NCI-H2227 (cell line): Measurements from ENCODE around the gene AFF2.
"Not testable (repeated sequence)": the region's sequence is repeated elsewhere in the genome, so short reads cannot be mapped to it uniquely, and the experiment has no call there.

Source experiments
- DNase-seq: peaks from one replicate; lab custom pipeline; 2025; ENCODE audit not compliant: unreplicated experiment; lab: John Stamatoyannopoulos, UW

Gene AFF2

DNA sequence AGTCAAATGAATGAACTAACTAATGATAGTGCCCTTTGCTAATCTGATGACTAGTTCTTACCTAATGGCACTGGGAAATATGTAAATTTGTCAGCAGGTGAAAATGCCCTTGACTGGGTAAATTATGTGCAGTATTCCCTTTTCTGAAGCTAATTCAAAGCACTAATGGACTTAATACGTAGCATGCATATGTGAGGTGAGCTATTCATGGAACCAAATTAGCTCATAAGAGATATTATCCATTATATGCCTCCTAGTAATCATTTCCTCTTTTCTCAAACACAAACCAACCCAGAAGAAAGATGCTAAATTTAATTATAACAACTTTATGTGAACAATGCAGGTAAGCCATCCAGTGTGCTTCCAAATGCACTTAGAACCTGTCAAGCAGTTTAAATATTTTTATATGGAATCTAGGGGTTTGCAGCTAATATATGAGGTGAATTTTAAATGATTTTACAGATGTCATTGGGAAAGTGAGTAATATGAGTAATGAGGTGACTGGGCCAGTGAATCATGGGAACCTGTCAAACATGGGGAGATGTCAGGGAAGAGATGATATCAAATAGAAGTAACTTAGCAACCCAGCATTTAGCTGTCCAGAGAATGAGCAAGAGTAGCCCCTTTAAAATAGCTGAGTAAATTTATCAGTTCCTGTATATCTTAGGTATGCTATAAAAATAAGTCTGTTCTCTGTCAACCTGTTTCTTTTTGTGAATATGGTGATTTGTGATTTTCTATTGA, 315.0 kb downstream of the AFF2 start:
- no peak for DNase-seq

DNA sequence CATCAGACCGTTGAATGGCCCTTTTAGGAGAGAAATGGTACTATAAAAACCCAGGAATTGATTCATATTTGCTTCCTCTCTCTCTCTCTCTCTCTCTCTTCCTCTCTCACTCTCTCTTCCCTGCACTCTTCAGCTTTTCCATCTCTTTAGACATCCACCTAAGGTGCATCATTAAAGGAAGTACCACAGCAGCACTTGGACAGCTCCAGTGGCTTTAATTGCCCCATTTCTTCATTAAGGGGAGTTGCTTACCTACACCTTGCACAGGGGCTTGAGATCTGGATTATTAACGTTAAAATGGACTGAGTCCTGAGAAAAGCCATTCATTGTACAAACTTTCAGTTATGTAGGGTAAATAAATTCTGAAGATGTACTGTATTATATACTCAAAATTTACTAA, 323.6 kb downstream of the AFF2 start:
- no peak for DNase-seq

DNA sequence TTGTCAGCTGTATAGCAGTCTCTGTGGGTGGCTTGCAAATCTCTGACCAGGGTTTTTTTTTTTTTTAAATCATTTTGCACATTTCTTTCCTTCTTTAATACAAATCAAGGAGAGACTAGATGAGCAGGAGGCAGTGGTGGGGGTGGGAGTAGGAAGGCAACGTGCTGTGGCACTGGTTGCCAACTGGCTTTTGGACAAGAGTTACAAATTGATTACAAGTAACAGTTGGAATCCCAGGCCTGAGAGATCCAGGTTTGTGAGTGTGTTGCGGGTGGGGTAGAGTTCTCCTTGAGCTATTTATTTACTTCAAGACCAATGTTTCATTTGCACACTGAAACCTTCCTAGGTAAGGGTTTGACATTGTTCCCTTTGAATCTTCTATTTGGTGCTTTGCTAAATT, 325.3 kb downstream of the AFF2 start:
- DNase-seq = no peak

DNA sequence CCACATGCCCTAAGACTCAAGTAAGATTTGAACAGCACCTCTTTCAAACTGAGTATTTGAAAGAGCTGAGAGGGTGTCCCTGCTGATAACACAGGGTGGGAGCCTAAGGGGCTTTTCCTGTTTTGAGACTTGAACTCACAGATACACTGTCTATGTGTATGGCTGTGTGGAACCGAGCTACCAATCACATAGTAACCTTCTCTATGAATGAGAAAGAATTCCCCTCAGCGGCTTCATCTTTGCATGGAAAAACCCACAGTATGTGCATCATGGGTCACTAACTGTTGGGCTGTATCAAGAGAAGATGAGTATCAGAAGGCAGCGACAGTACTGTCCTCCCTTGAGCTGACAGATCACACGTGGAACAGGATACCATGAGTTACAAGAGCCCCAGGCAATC, 336.3 kb downstream of the AFF2 start:
- no peak for DNase-seq

DNA sequence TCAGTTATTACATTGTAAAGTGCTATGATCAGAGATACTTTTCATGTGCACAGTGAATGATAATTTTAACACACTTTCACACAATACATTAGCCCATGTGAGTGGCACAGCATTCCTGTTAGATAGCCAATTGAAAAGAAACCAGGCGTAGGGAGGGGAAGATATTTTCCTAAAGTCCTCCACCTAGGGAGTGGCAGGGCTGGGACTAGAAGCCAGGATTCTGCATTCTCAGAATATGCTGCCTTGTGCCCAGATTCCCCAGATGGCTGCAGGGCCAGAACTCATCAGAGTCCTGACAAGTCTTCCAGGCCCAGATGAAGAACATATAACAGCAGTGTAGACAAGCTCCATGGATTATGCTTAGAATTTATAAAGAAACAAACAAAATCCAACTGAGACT, 350.2 kb downstream of the AFF2 start:
- DNase-seq = no peak

DNA sequence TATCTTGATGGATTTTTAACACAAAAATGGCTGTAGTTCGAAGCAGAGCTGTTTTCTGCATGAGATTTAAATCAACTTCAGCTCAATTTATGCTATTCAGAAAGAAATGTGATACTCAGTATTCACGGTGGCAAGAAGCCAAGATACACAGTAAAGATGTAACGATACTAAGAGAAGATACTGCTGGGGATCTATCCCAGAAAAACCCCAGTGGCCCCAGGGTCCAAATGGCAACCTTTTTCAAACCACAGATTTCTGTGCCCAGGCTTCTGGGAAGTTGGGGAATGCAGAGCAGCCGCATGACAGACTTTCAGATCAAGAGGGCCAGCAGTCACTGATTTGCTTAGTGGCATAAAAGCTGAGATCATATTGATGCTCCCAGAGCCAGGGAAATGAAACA, 353.9 kb downstream of the AFF2 start:
- no peak for DNase-seq

DNA sequence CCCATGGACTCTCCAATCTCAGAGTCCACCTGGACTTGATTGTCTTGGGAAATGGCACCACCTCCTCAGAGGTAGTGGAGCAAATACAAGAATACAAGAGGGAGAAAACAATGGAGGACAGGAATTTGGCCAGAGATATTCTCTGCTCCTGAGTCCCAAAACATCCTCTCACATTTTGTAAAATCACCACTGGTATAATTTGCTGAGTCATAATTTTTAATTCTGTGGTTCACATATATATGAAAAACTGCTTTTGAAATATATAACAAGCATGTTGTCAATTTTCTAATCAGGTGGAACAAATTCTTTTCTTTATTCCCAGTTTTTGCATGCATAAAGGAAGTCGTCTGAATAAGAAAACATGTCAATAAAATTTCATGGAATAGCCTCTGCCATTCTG, 356.1 kb downstream of the AFF2 start:
- no peak for DNase-seq

DNA sequence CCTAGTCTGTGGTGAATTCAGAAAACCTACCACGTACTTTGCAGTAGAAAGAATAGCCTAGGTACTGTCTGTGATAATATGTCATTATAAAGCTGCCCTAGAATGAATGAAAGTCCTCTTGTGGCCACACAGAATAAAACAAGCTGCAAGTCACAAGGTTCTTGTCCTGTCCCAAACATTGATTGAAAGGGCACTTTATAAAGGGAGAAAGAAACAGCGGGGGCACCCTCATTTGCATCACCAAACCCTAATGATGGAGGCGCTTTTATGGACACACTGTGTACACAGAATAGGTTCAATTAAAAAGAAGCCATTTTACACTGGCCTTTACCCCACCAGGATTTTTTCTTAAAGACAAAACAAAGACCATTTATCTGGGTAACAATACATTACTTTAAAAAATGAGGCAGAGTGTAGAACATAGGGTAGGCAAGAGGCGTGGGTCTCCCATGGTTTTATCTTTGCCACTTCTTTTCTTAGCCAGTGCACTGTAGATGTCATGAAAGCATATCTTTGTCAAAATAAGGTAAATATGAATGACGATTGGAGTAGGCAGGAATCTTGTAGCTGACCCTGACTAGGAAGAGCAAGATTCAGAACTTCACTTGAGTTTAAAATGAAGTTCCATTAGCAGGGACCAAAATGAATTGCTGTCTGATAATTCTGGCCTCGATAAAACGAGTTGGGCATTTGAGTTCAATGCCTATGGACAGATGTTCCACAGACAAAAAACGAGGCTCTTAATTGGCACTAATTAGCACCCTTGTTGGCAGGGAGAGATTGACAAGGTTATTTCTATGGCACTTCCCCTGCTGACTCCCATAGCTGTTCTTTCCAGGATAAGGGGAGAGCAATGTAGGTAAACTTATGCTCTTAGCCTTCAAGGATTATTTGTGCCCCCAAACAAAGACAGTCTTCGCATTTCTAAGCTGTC, 365.1 kb downstream of the AFF2 start:
- DNase-seq = no peak

DNA sequence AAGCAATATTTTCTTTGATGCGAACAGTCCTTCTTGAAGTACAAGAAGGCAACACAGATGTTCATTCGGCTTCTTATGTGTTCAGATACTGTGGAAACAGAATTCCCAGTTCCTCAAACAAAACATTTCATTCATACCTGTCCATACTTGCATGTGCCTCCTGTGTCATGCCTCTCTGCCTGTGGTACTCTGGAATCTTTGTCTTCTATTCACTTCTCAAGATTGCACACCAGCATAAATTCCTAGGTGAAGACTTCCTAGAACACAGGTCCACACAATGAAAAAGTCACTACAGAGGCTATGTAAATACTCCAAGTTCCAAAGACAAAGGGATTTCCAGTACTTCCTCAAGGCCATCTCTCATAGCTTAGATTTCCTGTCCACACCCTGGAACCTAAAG, 367.2 kb downstream of the AFF2 start:
- no peak for DNase-seq

DNA sequence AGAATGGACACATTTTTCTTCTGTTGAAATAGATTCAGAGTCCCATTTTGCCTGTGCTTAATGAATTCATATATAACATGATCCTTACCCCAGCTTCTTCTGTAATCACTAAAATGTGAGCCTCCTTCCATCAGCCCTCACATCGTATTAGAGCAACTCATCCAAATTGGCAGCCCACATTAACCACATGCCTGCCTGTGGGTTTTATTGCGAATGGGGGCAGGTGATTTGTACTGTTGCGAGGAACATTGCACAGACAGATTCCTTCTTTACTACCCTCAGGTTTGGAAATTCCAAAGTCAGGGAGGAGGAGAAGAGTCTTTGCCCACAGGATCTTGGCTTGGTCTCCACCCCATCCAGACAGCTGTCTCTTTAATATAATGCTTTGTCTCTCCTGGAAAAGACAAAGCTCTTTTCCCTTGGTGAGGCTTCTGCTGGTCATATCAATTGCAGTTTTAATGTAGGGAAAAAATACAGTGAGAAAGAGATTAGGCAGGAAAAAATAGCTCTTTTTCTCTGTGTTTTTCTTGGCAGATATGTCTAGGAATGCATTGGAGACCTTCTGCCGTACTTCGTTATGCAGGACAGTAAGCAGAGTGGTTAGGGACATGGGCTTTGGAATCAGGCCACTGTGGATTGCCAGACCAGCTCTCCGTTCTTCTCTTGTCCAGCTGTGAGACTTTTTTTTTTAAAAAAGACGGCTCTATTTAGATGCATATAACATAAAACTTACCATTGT, 371.2 kb downstream of the AFF2 start:
- DNase-seq = no peak

DNA sequence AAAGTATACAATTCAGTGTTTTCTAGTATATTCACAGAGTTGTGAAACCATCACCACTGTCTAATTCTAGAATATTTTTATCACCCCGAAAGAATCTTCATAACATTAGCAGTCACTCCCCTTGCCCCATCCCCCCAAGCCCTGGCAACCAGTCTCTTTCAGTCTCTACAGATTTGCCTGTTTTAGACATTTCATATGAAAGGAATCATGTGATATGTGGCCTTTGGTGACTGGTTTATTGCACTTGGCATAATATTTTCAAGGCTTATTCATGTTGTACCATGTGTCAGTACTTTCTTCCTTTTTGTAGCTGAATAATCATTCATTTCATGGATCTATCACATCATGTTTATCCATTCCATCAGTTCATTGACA, 371.7 kb downstream of the AFF2 start:
- DNase-seq = no peak

DNA sequence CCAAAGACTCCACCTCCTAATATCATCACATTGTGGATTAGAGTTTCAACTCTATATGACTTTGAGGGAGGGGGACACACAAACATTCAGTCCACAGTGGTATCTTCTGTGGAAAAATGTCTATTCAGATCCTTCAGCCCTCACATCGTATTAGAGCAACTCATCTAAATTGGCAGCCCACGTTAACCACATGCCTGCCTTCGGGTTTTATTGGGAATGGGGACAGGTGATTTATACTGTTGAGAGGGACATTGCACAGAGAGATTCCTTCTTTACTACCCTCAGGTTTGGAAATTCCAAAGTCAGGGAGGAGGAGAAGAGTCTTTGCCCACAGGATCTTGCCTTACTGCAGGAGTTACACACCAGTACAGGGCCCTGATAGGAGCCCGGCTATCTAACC, 372.5 kb downstream of the AFF2 start:
- DNase-seq = no peak

DNA sequence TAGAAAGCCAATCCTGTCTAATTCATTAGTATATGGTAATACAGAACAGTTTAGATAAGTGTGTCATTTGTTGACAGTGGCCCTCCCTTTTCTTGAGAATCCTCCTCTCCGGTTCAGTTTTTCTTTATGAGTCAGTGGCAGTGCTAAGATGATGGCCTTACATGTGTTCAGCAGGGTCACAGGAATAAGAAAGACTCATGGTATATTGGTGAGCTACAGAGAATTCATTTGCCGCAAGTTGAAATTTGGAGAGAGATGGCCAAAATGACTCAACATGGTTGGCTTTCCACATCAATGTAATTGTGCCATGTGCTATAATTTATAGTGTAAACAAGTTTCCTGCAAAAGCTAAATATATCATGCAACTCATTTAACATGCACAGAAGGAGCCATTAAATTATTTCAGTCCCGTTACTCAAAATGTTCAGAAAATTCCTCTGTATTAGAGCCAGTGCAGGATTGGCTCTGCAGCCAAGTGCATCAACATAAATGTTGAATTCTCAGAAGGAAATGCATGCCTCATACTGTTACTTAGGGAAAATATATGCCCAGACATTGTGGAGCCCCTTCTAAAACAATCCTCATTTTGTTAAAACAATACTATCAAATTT, 374.3 kb downstream of the AFF2 start:
- no peak for DNase-seq

DNA sequence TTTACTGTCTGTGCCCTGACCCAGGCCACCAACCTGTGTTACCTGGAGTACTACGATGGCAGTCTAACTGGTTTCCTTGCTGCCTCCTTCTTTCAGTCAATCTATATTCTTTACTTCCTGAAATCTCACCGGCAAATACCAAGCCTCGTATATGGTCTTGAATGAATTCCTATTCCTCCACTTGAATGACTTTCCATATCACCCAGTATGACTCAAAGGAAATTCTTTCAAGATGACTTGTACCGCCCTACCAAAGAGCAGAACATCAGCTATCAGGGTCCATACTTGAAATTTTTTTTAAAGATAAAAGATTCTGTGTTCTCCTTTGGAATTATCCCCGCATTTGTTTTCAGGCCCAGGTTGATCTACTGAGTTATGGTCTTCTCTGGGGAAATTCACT, 378.0 kb downstream of the AFF2 start:
- no peak for DNase-seq

DNA sequence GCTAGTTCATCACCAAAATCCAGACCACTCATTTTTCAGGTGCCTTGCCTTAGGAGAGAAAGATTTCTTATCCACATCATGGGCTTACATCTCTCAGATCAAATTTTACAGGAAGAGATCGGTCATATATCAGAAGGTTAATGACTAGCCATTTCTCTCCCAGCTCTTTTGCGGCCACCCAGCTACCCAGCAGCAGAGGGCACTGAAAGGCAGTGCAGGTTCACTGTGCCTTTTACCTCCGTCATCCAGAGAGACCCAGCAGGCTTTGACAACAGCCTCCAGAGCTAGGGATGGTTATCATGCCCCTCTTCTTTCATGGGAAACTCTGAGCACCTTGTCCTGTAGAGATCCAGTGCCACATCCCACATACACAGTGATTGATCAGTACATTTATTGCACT, 384.8 kb downstream of the AFF2 start:
- no peak for DNase-seq

DNA sequence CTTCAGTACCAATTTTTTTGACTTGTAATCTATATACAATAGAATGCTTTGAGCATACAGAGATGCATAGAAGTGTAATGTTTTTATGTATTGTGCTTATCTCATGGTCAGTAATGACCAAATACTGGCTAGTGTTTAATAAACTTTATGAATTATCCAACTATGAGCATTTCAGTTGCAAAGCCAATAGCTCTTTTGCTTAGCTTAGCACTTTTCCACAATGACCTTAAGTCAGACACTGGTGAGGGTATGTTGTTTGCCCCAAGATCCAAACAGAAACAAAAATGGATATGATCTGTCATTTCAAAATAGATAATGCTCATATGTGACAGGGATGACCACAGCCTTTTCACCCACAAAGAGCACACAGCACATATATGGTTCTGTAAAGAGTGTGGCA, 393.0 kb downstream of the AFF2 start:
- no peak for DNase-seq

DNA sequence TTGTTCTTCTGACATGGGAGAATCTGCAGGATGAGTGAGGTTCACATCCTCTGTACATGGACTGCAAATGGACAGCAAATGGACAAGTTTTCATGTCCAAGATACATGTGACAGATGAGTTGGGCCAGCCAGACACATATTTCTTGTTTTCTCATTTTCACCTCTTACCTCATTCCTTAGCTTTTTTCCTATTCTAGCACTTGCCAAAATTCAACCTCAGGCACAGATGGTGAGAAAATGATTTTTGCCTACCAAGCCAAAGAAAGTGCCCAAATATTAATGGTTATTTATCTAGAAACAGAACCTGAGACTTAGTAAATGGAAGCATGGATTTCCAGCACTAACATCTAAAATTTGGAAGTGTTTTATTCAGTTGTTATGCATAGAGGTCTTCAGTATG, 402.2 kb downstream of the AFF2 start:
- DNase-seq = no peak

DNA sequence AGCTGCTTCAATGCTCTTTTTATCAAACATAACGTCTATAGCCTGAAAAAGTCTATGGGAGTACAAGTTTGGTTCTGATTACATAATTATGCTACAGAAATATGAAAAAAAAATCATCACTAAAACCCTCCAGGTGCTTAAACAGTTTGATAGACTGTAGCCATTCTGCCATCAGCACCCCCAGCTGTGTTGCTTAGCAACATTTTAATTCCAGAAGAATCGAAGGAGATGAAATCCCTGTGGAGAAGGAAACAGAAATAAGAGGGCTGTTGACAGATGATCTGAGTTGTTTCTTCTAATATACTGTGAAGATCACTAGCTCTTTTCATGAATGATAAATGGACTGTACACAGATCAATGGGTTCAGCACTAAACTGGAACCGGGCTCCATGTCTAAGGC, 402.8 kb downstream of the AFF2 start:
- DNase-seq = no peak

DNA sequence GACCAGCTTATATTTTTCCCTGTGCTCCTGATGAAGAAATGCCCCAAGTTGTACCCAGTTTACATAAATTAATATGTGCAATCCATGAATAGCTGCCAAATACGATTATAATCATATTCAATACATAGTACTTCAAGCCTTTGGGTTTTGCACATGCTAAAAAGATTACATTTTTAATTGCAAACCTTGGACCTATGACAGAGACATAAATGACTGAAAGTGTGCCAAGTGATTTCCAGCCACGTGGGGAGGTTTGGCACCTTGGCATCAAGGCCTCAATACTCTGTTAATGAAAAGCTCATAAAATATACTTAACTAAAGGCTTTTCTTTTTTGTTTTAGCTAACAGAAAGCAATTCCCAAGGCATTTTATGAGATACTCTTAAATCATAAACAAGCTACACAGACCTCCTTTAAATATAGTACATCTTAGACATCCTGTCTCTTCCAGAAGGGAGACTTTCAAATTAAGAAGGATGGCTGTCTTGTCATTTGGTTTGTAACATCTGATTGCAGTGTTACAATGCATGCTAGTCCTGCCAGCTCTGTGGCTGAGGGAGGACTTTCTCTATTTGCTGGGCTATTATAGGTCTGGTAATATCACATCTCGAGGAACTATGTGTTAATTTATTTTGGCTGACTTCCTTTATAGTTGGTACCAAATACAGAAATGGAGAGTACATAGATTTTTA, 404.1 kb downstream of the AFF2 start:
- no peak for DNase-seq

DNA sequence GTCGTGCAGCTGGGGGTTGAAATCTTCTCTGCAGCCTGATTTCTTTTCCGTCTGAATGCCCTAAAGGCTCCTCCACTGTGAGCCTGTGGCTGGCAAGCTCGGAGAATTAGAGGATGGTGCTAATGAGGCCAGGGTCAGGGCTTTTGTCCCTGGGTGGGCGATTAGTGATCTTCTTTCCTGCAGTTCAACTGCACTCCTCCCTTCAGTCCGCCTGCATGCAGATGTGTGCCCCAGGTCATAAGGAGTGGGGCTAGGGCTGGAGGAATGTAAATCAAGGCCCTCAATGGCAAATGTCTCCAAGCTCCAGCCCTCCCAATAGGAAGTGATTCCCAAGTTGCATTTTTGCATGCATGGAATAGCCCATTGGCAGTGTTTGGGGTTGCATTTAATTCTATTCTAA, 405.0 kb downstream of the AFF2 start:
- DNase-seq = no peak

DNA sequence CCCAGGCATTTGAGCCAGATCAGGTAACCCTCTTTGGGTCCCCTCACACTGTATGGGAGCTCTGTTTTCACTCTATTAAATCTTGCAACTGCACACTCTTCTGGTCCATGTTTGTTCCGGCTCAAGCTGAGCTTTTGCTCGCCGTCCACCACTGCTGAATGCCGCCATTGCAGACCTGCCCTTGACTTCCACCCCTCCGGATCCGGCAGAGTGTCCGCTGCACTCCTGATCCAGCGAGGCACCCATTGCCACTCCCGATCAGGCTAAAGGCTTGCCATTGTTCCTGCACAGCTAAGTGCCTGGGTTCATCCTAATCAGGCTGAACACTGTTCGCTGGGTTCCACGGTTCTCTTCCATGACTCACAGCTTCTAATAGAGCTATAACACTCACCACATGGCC, 406.2 kb downstream of the AFF2 start:
- DNase-seq = not testable (repeated sequence)
